Body of pancreas (tissue), 4 donors: ENCODE results near the gene MAP2K4. TPM values are rescaled to one million over a fixed set of nuclear protein-coding genes. Genes with fewer than 3 reads are reported as not detected.
A peak's percentile ranks its signal among the peaks of the same experiment; 100 is the strongest.
"Not testable (repeated sequence)": the region's sequence is repeated elsewhere in the genome, so short reads cannot be mapped to it uniquely, and the experiment has no call there.

Experiments used
- ATAC-seq: fragments of 150-250 bp; one replicate; pipeline ENCODE4 v1.9.1; 2016
- DNase-seq, 4 donors: peaks; one replicate each; pipeline ENCODE4 v3.0.0-alpha.2; 2019
- H3K27ac ChIP-seq, 4 donors: fragments of 200-600 bp; sonication (generic); 1 replicate in 3 of 4; 2 replicates in 1 of 4; pipeline versions ENCODE4 v1.5.1 to v1.6.1; 2016 to 2019; ENCODE audit warnings: mild to moderate bottlenecking in 1 of 4, mixed read lengths in 1 of 4, moderate library complexity in 1 of 4
- H3K27me3 ChIP-seq, 2 donors: fragments of 200-600 bp; sonication (generic); one replicate each; pipeline ENCODE4 v1.6.0; 2016; ENCODE audit warnings: mild to moderate bottlenecking in 1 of 2
- H3K36me3 ChIP-seq, 2 donors: fragments of 200-600 bp; sonication (generic); replicated peaks in 1 of 2; 2 replicates each; pipeline ENCODE4 v1.5.1; 2016; ENCODE audit warnings: low read depth in 2 of 2; ENCODE audit not compliant: insufficient read depth in 1 of 2
- H3K4me1 ChIP-seq: fragments of 200-600 bp; sonication (generic); one replicate; pipeline ENCODE4 v1.6.0; 2016
- H3K4me3 ChIP-seq, 2 donors: fragments of 200-600 bp; sonication (generic); 1 replicate in 1 of 2; 2 replicates in 1 of 2; pipeline ENCODE4 v1.5.1; 2016 to 2019
- H3K9me3 ChIP-seq, 3 donors: fragments of 200-600 bp; sonication (generic); 1 replicate in 2 of 3; 2 replicates in 1 of 3; pipeline ENCODE4 v1.5.1; 2016
- POLR2A ChIP-seq, 3 donors: fragments of 450-650 bp; IDR thresholded peaks; one replicate each; pipeline ENCODE4 v1.6.1; 2016; ENCODE audit warnings: antibody characterized with exemption in 3 of 3, mild to moderate bottlenecking in 2 of 3
- whole genome bisulfite sequencing, 2 donors: methylation state at CpG; one replicate each; pipeline ENCODE4 v1.1.5; 2017; 5-methylcytosine and 5-hydroxymethylcytosine counted together
- intact Hi-C: fragments of 100-400 bp; cut with DNase I; formaldehyde crosslinking; loops from one replicate; pipeline ENCODE4 v1.15.1; 2023
- total RNA-seq, 2 donors: library from RNA; depleted of rRNA; stranded (reverse); fragments of >200 nt; gene quantifications; one replicate each; pipeline ENCODE4 v1.1.0, GENCODE V29; 2016
- TF ChIP-seq, protein P1 (sequence below), 7 experiments: fragments of 450-650 bp in 4 of 7; fragments of 200-600 bp in 3 of 7; sonication (generic) in 3 of 7; IDR thresholded peaks; one replicate each; pipeline ENCODE4 v1.5.1; 2016 to 2019; ENCODE audit warnings: antibody characterized with exemption in 7 of 7

The MAP2K4 gene
- 10 to 100 TPM; 12.5 to 15.2 TPM for total RNA-seq

DNA sequence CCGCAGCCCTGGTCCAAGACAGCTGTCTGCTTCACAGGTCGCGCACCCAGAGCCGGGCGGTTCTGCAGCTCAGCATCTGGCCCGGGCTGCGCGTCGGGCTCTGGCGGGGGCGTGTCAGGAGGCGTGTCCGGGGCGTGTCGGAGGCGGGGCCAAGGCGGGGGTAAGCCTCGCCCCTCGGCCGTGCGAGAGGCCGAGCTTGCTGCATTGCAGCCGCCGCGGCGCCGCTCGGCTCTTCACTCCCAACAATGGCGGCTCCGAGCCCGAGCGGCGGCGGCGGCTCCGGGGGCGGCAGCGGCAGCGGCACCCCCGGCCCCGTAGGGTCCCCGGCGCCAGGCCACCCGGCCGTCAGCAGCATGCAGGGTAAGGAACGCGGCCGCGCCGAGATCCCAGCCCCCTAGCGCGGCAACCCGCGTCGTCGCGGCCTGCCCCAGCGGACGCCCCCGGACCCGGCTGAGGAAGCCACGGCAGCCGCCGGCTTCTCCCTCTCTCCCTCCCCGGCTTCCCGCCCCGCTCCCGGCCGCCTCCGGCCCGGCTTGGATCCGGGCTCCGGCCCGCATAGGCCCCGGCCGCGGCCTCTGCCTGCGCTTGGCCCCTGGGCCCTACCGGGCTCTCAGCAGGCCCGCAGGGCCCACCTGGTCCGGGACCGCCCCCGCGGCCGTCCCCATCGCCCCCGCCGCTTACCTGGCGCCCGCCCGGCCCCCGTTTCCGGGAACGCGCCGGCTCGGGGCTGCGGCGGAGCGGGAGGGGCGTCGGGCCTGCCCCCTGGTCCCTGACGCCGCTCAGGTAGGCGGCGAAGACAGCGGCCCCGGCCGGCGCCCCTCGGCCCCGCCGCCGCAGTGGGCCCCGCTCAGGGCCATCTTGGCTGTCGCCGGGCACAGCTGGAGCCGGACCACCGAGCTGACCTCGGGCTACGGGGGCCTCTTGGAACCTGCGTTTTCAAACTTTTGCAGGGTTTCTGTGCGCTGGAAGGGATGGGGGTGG, at the start of gene MAP2K4:
TSS of gene MAP2K4 (plus strand) at position 236 of the 981 bp plus-strand sequence. CDS start at position 246, 10 bp downstream.
- Histone ChIP-seq H3K9me3 (no peaks in the 10 kb centered on the region), H3K4me1 (peaks cover 39% of the 10 kb centered on the region)
- intact Hi-C loops, result no loop called here

DNA sequence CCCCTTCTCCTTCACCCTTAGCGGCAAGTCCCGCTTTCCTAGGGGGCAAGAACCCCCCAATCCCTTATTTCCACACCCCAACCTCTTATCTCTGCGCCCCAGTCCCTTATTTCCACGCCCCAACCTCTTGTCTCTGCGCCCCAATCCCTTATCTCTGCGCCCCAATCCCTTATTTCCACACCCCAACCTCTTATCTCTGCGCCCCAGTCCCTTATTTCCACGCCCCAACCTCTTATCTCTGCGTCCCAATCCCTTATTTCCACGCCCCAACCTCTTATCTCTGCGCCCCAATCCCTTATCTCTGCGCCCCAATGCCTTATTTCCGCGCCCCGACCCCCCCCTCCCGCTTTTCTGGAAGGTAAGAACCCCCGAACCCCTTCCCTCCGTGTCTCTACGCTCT, 47.9 kb upstream of the MAP2K4 start:
- H3K27ac ChIP-seq, H3K4me3 ChIP-seq, ATAC-seq, H3K36me3 ChIP-seq, intact Hi-C loops, DNase-seq, H3K4me1 ChIP-seq, H3K9me3 ChIP-seq, H3K27me3 ChIP-seq: not testable (repeated sequence)
- 93 to 97% methylated on average over 19 of the region's 19 CpGs for WGBS, 2 donors

More for the DNA sequence above, at the start of gene MAP2K4:
- Histone ChIP-seq H3K4me3 (peak within 1 kb of the TSS; percentile 78 to 84), H3K27ac (peak within 1 kb of the TSS; percentile 84 to 94 (median 92)), H3K27me3 (no peaks in the 10 kb centered on the region), H3K36me3 (no peaks in the 10 kb centered on the region)
- ATAC-seq (peak; percentile 99), DNase-seq (peak; percentile 91 to 94 (median 94))
- WGBS, 2 donors, result 0 to 1% methylated on average over 1 to 78 of the region's 123 CpGs
- TF ChIP-seq, protein P1, sequence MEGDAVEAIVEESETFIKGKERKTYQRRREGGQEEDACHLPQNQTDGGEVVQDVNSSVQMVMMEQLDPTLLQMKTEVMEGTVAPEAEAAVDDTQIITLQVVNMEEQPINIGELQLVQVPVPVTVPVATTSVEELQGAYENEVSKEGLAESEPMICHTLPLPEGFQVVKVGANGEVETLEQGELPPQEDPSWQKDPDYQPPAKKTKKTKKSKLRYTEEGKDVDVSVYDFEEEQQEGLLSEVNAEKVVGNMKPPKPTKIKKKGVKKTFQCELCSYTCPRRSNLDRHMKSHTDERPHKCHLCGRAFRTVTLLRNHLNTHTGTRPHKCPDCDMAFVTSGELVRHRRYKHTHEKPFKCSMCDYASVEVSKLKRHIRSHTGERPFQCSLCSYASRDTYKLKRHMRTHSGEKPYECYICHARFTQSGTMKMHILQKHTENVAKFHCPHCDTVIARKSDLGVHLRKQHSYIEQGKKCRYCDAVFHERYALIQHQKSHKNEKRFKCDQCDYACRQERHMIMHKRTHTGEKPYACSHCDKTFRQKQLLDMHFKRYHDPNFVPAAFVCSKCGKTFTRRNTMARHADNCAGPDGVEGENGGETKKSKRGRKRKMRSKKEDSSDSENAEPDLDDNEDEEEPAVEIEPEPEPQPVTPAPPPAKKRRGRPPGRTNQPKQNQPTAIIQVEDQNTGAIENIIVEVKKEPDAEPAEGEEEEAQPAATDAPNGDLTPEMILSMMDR (IDR thresholded peaks at IDR 0.05), result no peak
- TF ChIP-seq POLR2A (IDR thresholded peaks at IDR 0.05), result peak; percentile 76 to 93 (median 78)

DNA sequence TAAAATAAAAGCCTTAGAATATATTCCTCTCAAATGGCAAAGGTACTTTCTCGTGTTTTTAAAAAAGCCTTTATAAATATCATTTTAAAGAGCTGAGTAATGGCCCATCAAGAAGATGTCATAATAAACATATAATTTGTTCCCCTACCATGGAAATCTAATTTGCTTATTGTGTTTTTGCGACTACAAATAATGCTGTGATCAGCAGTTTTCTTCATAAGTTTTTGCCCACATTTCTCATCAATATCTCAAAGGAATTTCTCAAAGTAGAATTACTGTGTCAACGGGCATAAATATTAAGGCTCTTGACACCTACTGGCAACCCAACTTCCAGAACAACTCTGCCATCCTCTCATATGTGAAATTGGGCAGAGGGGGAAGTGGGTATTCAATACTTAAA, 40.9 kb upstream of the MAP2K4 start:
- Histone ChIP-seq H3K4me3 (no peak overlapping the region), H3K9me3 (no peaks in the 10 kb centered on the region), H3K27me3 (no peaks in the 10 kb centered on the region), H3K4me1 (no peaks in the 10 kb centered on the region), H3K36me3 (peaks cover 0 to 13% of the 10 kb centered on the region in 2 donors), H3K27ac (no peak overlapping the region)
- no peak for DNase-seq
- no peak for TF ChIP-seq POLR2A (IDR thresholded peaks at IDR 0.05)
- TF ChIP-seq, protein P1 (IDR thresholded peaks at IDR 0.05), result no peak
- WGBS, 2 donors, result 92 to 95% methylated on average over 3 of the region's 3 CpGs
- ATAC-seq, result no peak
- intact Hi-C loops, result no loop called here

DNA sequence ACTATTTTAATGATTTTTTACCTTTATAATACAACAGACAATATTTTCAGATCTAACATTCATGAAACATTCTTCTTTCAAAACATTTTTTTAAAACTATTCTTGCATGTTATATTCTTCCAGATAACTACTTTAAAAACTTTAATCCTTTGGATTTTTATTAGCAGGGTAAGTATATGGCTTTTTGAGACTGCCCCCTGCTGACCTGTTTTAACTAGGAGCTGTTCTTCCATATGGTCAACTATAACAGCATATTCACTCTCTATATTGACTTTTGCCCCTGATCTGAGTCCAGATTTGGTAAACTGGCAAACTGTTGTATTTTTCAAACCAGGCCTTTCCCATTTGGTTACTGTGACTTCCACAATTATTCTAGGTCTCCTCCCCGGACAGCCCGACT, 39.9 kb upstream of the MAP2K4 start:
- TF ChIP-seq, protein P1 (IDR thresholded peaks at IDR 0.05), result no peak
- TF ChIP-seq POLR2A (IDR thresholded peaks at IDR 0.05), result no peak
- Histone ChIP-seq H3K27ac (no peak overlapping the region), H3K36me3 (peaks cover 0 to 13% of the 10 kb centered on the region in 2 donors), H3K27me3 (no peaks in the 10 kb centered on the region), H3K4me3 (no peak overlapping the region), H3K4me1 (no peaks in the 10 kb centered on the region), H3K9me3 (no peaks in the 10 kb centered on the region)
- ATAC-seq, result no peak
- WGBS, 2 donors, result 62 to 95% methylated on average over 2 of the region's 2 CpGs
- intact Hi-C loops, result no loop called here
- no peak for DNase-seq

DNA sequence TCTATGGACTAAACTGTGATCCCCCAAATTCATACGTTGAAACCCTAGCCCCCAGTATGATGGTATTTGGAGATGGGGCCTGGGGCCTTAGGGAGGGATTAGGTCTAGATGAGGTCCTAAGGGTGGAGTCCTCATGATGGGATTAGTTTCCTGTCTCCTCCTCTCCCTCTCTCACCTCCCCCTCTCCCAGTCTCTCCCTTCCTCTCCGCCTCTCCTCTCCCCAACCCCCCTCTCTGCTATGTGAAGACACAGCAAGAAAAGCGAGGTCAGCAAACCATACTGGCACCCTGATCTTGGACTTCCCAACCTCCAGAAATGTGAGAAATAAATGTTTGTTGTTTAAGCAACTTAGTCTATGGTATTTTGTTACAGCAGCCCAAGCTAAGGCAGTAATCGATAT, 38.8 kb upstream of the MAP2K4 start:
- intact Hi-C loops, result no loop called here
- Histone ChIP-seq H3K4me1 (no peaks in the 10 kb centered on the region), H3K27ac (no peak overlapping the region), H3K4me3 (no peak overlapping the region), H3K36me3 (peaks cover 0 to 12% of the 10 kb centered on the region in 2 donors), H3K27me3 (no peaks in the 10 kb centered on the region), H3K9me3 (no peaks in the 10 kb centered on the region)
- 95 to 96% methylated on average over 4 of the region's 4 CpGs for WGBS, 2 donors
- ATAC-seq (no peak), DNase-seq (no peak)
- TF ChIP-seq, protein P1 (IDR thresholded peaks at IDR 0.05), result no peak
- TF ChIP-seq POLR2A (IDR thresholded peaks at IDR 0.05), result no peak
